HG03460 (cell line): ENCODE data around the gene DBF4.
"Not testable (repeated sequence)": the region's sequence is repeated elsewhere in the genome, so short reads cannot be mapped to it uniquely, and the experiment has no call there.

ENCODE experiments used
- ATAC-seq: cut with Tn5 transposase; IDR thresholded peaks from one replicate; pipeline ENCODE4 v1.9.1; 2021; ENCODE audit not compliant: unreplicated experiment

Gene DBF4

DNA sequence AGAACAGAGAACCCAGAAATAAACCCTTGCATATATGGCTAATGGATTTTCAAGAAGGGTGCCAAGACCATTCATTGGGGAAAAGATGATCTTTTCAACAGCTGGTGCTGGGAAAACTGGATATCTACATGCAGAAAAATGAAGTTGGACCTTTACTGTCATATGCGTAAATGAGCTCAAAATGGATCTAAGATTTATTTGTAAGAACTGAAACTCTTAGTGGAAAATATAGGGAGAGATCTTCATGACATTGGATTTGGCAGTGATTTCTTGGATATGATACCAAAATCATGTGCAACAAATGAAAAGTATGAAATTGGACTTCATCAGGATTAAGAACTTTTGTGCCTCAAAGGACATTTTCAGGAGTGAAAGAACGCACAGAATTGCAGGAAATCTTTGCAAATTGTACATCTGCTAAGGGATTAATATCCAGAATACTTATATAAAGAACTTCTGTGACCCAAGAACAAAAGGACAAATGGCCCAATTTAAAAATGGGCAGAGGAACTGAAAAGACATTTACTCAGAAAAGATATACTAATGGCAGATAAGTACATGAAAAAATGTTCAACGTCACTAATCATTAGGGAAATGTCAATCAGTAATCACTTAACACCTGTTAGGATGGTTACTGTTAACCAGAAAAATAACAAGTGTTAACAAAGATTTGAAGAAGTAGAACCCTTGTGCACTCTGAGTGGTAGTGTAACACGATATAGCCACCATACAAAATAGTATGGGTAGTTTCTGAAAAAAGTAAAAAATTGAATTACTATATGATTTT lies 6.1 kb downstream of the DBF4 start:
- ATAC-seq = no peak

DNA sequence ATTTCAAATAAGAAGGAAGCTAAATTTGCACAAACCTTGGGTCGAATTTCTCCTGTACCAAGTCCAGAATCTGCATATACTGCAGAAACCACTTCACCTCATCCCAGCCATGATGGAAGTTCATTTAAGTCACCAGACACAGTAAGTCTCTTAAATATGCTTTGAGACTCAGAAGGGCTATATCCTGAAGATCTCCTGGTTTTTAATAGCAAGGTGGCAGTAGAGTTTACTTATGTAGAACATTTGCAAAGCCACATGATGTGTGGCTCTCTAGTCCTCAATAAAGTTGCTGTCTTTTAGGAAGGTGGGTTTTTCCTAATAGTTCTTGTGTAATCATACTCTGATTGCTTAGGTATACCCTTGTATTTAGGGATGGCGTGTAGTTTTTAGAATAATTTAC lies 8.7 kb downstream of the DBF4 start:
- ATAC-seq = no peak

DNA sequence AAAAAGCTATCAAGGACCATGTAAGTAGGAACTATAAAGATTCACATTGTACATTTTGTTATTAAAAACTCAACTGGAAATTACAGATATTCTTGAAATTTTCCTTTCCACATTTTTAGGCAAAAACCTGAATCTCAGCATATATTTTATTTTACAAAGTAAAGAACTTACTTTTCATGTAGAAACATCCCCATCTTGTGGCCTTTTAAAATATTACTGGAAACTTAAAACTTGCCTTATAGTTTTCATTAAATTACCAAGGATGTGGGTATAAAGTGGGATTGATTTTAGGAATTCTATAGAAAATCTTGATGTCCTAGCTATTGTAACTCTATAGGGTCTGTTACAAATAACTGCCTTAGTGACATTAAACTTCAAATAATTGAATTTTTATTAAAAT lies 10.6 kb downstream of the DBF4 start:
- ATAC-seq = no peak

DNA sequence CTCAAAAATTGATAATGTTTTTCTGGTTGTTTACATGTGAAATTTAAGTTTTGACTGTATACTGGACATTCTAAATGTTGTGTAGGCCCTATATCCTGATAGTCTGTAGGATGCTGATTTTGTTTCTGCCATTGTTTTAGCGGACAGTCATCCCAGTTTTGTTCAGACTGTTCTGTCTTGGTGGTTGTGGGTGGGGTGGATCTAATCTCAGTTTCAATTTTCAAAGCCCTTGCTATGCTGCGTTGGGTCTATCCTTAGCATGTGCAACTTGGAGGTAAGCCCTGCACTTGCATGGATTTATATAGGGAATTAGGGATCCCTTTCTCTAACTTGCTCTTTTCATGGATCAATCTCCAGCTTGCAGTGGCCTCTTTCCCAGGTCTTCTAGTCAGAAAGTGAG lies 19.1 kb downstream of the DBF4 start:
- no peak for ATAC-seq

DNA sequence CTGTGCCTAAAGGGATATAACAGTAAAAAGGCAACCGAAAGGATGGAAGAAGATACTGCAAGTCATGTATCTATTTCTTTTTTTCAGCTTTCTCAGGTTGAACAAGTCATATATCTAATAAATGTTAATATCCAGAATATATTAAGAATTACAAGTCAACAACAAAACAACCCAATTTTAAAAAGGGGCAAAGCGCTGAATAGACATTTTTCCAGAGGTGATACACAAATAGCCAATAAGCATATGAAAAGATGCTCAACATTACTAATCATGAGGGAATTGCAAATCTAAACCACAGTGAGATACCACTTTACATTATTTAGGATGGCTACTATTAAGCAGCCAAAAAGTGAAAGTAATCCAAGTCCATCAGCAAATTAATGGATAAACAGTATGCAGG lies 23.0 kb downstream of the DBF4 start:
- no peak for ATAC-seq

DNA sequence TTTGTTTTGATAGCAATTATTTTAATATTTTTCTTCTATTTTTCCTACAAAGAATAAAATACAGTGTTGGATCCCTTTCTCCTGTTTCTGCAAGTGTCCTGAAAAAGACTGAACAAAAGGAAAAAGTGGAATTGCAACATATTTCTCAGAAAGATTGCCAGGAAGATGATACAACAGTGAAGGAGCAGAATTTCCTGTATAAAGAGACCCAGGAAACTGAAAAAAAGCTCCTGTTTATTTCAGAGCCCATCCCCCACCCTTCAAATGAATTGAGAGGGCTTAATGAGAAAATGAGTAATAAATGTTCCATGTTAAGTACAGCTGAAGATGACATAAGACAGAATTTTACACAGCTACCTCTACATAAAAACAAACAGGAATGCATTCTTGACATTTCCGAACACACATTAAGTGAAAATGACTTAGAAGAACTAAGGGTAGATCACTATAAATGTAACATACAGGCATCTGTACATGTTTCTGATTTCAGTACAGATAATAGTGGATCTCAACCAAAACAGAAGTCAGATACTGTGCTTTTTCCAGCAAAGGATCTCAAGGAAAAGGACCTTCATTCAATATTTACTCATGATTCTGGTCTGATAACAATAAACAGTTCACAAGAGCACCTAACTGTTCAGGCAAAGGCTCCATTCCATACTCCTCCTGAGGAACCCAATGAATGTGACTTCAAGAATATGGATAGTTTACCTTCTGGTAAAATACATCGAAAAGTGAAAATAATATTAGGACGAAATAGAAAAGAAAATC lies 31.0 kb downstream of the DBF4 start:
- not testable (repeated sequence) for ATAC-seq

DNA sequence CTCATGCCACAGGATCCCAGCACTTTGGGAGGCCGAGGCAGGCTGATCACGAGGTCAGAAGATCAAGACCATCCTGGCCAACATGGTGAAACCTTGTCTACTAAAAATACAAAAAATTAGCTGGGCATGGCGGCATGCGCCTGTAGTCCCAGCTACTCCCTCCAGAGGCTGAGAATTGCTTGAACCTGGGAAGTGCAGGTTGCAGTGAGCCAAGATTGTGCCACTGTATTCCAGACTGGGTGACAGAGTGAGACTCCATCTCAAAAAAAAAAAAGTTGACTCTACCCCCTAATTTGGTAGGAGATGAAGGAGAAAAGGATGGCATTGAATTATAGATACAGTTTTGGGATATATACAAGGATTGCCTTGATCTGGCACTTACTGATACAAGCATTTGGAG lies 32.5 kb downstream of the DBF4 start:
- ATAC-seq = not testable (repeated sequence)

DNA sequence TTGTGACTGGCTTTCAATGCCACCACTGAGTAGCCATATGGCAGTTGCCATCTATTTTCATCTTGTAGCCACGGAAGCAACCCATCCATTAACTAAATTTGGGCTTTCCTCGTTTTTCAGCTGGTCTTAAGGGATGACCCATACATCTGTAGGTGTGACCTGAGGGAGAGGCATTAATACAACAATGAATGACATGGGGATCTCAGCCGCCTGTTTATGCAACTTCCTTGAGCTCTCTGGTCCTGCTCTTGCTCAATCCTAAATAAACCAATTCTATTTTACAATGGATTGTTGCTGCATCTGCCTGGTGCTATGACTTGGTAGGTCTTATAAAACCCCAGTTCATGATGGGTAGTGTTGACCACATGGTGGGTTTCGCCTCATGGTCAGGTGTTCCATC lies 35.8 kb downstream of the DBF4 start:
- no peak for ATAC-seq

DNA sequence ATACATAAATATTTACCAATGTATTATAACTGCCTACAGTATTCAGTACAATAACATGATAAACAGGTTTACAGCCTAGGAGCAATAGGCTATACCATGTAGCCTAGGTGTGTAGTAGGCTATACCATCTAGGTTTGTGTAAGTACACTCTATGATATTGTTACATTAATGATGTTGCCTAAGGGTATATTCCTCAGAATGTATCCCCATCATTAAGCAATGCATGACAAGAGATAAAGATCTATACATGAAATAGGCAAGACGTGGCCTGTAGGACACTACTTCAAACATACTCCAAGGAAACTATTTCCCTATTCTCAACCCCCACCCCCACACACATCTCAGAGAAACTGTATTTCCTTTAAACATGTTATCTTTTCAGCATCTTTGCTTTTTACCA lies 42.4 kb downstream of the DBF4 start:
- ATAC-seq = no peak

DNA sequence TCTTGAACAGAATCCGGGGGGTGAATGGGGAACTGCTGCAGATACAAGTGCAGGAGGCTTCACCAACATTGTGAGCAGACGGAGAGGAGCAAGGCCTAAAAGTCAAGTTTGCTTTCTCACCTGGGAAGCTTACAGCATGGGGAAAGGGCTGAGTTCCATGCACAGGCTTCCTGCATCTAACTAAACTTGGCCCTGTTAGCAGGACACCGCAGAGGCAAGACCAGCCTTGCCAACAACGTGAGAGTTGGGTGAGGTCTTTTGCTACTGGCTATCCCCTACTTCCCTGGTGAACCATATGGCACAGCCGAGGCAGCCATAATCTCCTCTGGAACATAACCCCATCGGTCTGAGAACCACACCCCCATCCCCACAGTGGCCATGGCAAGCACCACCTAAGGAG lies 43.6 kb downstream of the DBF4 start:
- ATAC-seq = no peak

DNA sequence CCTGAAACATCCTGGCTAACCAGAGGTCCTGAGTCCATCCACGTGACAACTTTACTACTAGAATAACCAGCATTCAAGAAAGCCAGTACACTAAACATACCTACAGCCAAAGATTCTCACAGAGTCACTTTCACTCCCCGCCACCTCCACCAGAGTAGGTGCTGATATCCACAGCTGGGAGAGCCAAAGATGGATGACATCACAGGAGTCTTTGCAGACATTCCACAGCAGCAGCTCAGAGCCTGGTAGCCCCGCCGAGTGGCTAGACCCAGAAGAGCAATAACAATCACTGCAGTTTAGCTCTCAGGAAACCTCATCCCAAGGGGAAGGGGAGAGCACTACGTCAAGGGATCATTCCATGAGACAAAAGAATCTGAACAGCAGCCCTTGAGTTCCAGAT lies 44.3 kb downstream of the DBF4 start:
- no peak for ATAC-seq

DNA sequence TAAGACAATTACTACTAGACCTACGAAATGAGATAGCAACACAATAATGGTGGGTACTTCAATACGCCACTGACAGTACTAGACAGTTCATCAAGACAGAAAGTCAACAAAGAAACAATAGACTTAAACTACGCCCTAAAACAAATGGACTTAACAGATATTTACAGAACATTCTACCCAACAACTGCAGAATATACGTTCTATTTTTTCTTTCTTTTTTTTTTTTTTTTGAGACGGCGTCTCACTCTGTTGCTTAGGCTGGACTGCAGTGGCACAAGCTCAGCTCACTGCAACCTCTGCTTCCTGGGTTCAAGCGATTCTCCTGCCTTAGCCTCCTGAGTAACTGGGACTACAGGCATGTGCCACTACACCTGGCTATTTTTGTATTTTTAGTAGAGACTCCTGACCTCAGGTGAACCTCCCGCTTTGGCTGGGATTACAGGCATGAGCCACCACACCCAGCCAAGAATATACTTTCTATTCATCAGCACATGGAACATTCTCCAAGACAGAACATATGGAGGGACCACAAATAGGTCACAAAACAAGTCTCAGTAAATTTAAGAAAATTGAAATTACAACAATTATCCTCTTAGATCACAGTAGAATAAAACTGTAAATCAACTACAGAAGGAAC lies 46.6 kb downstream of the DBF4 start:
- not testable (repeated sequence) for ATAC-seq

DNA sequence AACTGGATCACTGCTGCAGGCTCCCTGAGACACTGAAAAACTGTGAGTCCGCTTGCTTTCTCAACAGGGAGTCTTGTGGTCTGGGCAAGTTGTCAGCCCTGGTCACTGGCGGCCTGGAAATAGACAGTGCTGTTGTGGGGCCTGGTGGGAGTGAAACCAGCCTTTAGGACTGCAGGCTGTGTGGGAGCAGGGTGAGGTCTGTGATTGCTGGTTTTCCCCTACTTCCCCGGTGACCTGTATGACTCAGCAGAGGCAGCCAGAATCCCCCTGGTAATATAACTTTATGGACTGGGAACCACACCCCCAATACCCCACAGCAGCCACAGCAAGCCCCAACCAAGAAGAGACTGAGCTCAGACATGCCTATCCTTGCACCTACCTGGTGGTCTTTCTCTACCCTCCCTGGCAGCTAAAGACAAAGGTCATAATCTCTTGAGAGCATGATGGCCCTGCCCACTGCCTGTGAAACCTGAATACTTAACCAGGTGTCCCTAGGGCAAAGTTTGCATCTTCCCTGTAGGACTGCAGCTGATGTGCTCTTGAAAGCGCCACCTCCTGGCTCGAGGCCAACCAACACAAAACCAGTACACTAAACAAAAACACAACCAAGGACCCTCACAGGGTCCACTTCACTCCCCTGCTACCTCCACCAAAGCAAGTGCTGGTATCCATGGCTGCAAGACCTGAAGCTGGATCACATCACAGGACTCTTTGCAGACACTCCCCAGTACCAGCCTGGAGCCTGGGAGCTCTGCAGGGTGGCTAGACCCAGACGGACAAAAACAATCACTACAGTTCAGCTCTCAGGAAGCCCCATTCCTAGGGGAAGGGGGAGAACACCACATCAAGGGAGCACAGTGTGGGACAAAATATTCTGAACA lies 50.5 kb downstream of the DBF4 start:
- peak; percentile 97 for ATAC-seq

DNA sequence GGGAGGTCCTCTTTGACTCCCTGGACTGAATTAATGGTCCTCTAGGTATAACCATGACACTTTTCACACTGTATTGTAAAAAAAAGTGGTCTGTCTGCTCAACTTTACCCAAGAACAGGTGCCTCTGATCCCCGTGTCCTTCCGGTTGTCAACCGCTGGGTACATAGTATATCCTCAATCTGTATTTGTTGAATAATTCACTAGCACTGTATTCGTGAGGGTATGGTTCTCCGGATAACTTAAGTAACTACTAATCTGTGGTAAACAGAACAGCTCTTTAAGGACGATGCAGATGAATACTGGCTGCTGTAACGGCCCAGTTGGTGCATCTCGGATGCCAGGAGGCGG lies 57.3 kb downstream of the DBF4 start:
- peak; percentile 19 for ATAC-seq

DNA sequence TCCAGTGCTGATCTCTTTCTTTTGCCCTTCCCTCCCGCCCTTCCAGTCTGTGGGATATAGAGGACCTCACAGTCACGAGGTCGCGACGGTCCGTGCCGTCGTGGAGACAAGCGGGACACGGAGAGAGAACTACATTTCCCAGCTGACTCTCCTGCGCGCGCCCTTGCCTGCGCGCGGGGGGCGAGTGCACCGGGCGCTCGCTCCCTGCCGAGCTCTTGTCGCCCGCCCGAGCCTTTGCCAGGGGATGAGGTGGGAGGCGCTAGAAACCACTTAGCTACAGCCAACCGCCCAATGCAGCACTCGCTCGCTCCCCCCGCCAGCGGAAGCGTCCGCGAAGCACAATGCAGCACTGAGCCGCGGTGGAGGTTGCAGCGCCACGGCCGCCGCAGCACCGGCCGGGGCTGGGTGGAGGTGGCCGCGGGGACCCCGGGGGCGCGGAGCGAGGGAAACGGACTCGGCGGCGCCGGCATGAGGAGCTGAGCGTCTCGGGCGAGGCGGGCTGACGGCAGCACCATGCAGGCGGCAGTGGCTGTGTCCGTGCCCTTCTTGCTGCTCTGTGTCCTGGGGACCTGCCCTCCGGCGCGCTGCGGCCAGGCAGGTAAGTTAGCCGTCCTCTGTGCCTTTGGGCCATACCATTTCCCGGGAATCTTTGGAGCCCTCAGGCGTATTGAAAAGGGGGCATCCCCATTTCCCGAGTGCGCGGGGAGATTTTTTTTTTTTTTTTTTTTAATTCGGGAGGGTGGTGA lies 57.8 kb downstream of the DBF4 start, which contains the start of gene ADAM22:
Gene ADAM22, plus strand, starts transcription at position 299 of the 746 bp plus-strand sequence. Its CDS starts 215 bp downstream, at position 514.
- peak; percentile 96 for ATAC-seq

DNA sequence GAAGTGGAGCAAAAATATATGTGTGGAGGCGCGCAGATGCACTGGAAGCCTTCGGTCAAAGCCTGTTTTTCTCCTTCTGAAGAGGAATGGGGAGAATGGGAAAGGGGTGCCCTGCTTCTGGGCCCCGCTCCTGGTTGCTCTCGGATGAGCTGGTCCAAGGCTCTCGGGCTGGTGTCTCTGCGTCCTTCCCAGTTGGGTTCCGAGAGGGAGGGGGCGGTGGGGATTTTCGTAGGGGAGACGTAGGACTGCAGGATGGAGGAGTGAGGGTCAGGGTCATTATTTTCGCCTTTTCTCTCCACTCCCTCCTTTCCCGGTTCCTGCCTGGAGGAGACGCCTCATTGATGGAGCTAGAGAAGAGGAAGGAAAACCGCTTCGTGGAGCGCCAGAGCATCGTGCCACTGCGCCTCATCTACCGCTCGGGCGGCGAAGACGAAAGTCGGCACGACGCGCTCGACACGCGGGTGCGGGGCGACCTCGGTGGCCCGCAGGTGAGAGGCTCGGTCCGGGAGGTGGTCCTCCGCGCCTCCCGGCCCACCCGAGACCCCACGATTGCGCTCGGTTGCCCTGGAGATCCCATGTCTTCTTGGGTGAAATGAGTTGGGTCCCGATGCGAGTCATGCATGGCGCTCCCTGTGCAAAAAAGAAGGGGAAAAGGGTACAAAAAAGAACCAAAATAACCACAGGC lies 58.5 kb downstream of the DBF4 start:
- no peak for ATAC-seq

DNA sequence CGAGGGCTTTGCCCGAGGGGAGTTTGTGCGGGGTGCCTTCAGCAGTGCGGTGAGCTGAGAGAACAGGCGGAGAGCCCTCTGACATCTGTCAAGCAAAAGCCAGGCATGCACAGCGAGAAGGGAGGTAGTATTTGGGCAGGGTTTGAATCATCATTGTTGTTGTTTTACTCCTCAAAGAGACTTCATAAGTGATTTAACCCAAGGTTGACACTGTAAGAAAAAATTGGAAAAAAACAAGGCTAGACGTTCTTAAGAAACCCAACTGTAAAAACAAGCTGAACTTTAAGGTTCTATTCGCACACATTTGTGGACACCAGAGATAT lies 59.1 kb downstream of the DBF4 start:
- ATAC-seq = no peak

DNA sequence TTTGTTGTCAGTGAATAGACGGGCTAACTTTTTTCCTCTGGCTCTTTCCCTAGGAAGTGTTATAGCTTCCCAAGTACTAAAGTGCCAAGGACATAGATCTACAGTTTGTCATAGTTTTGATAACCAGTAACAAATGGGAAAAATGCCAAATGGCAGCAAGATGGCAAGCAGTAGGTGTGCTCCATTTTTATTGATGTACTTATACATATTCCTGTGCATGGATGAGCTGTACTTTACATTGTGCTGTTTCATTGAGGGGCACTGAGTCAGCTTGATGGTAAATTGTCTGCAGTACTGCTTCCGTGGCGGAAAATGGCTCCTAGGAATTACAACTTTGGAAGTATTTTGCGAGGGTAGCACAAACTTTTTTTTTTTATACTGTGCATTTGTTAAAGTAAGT lies 64.8 kb downstream of the DBF4 start:
- ATAC-seq = no peak

DNA sequence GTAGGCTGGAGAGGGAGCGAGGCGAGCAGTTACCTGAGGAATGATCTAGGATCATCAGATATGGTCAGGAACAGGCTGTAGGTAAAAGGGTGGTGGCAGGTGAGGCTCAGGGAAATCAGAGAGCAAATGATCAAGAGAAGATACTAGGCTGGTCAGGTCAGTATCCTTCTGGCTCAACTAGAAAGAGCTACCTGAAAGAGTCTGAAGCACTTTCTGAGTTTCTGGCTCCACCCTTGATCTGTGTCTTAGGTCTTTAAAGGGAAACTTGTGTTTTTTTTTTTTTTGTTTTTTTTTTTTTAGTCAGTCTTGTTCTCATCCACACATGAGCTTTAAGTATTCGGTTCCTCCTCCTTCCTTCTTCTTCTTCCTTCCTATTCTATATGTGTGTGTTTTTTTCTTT lies 68.3 kb downstream of the DBF4 start:
- no peak for ATAC-seq

DNA sequence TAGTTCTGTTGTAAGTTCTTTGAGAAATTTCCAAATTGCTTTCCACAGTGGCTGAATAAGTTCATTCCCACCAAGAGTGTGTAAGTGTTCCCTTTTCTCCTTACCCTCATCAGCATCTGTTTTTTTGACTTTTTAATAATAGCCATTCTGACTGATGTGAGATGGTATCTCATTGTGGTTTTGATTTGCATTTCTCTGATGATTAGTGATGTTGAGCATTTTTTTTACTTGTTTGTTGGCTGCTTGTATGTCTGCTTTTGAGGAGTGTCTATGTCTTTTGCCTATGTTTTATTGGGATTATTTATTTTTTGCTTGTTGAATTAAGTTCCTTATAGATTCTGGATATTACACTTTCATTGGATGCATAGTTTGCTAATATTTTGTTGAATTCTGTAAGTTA lies 69.6 kb downstream of the DBF4 start:
- ATAC-seq = not testable (repeated sequence)
